Urinary bladder (tissue), 4 donors: ENCODE measurements around the gene EIF1B. TPM values are rescaled to one million over a fixed set of nuclear protein-coding genes. Genes with fewer than 3 reads are reported as not detected.

ENCODE experiments used
- DNase-seq: peaks from one replicate; pipeline ENCODE4 v3.0.0-alpha.2; 2015; ENCODE audit errors: extremely low spot score
- H3K27ac ChIP-seq: one replicate; pipeline ENCODE4 v1.5.1; 2013; ENCODE audit warnings: low read depth, mild to moderate bottlenecking, moderate library complexity
- H3K36me3 ChIP-seq: one replicate; pipeline ENCODE4 v1.6.1; 2013; ENCODE audit warnings: mild to moderate bottlenecking, moderate library complexity; ENCODE audit not compliant: insufficient read depth
- H3K4me1 ChIP-seq: one replicate; pipeline ENCODE4 v1.6.1; 2013; ENCODE audit warnings: mild to moderate bottlenecking, moderate library complexity; ENCODE audit not compliant: insufficient read depth
- H3K4me3 ChIP-seq: one replicate; pipeline ENCODE4 v1.5.1; 2013; ENCODE audit warnings: low read depth, low read length
- WGBS: extraction: QIAGEN DNeasy Blood & Tissue Kit; methylation state at CpG from one replicate; pipeline ENCODE4 v1.1.7; 2013; 5-methylcytosine and 5-hydroxymethylcytosine counted together
- polyA plus RNA-seq: library from polyadenylated mRNA; stranded (reverse); fragments of 200-250 nt; gene quantifications from one replicate; pipeline ENCODE4 v1.2.3, GENCODE V29; 2013
- total RNA-seq: library from RNA; depleted of rRNA; stranded (reverse); fragments of >200 nt; gene quantifications from one replicate; pipeline ENCODE4 v1.2.3, GENCODE V29; 2014
- donor health status: healthy with polysubstance abuse.
- donor health status: healthy.

The EIF1B gene
- total and polyA plus RNA-seq, 2 donors: 31.9 to 95.8 TPM

DNA sequence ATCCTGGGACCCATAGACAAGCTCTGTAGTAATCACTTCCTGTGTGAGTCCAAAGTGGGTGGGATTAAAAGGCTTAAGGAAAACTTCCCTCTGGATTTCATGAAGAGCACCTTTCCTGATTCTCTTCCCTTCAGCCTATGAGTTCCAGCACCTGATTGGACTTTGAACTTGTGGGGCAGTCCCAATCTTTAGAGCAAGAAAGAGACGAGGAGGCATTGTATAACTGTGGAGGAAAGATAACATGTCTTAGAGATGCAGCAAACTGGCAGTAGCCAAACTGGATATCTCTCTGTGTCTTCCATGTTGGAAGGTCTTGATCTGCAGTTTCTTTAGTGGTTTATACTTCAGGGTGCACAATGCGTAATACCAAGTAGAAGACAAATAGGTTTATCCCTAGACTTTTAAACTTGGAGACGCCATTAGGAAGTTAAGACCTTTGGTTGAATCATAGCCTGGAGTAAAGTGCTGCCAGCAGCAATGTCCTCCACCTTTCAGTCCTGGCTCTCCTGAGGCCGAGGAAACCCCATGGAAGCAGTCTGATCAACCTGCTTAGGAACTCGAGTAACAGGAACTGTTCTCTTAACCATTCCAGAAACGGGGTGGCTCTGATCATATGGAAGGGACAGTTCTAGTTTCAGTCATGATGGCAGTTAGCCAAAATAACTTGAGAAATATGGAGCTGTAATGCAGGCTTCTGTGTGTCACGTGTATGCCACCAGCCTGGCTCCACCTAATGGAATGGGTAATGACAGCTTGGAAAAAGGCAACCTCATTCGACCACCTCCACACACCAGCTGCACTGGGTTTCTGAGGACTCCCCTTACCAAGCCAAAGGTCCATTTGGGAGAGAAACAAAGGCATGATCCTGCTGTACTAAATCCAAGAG, 4.7 kb downstream of the EIF1B start:
- H3K4me1 ChIP-seq: no peaks in the 10 kb centered on the region
- no peak overlapping the region for H3K4me3 ChIP-seq
- no peak for DNase-seq
- WGBS: 71% methylated on average over 8 of the region's 8 CpGs
- peaks cover 2% of the 10 kb centered on the region for H3K36me3 ChIP-seq
- H3K27ac ChIP-seq: no peak overlapping the region

GRCh38 chr3:40317061-40317855, 7.8 kb downstream of the EIF1B start:
- Histone ChIP-seq H3K4me1 (no peaks in the 10 kb centered on the region), H3K4me3 (no peak overlapping the region), H3K36me3 (peaks cover 2% of the 10 kb centered on the region), H3K27ac (no peak overlapping the region)
- 21% methylated on average over 6 of the region's 6 CpGs for WGBS
- no peak for DNase-seq

DNA sequence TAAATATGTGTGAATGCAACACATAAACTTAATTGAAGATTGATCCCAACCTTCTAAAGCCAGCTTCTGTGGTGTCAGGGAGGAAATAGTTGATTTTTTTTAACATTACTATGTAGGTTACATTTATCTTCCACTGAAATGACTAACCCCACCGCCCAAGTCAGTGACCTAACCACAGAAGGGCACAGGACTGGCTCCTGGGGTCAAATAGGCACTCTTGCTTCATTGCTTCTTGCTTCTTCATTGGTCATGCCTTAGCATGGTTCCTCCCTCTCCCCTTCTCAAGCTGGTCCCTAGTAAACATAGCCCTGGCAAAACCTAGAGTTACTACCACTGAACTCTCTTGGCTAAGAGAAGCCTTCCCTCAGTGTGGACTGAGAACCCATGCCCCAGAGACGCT, 12.3 kb downstream of the EIF1B start:
- Histone ChIP-seq H3K4me3 (no peak overlapping the region), H3K4me1 (no peaks in the 10 kb centered on the region), H3K36me3 (no peaks in the 10 kb centered on the region), H3K27ac (no peak overlapping the region)
- DNase-seq: no peak
- 87% methylated on average over 2 of the region's 2 CpGs for WGBS

DNA sequence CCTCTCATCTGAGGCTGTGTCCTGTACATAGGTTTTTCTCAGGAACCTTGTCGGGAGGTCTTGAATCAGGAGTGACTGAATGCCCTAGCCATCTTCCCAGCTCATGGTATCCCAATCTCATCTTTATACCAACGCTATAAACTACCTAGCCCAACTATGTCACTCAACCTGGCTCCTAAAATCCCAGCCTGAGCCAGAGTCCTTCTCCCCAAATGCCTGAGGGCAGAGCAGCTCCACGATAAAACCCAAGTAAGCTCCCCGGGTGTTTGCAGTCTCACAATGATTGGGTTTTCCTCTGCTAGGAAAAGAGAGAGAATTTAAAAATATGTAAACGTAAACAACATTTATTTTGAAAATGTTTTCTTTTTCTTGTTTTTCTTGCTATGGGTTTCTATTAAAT, 14.4 kb downstream of the EIF1B start:
- WGBS: 64% methylated on average over 5 of the region's 5 CpGs
- Histone ChIP-seq H3K4me1 (no peaks in the 10 kb centered on the region), H3K27ac (no peak overlapping the region), H3K4me3 (no peak overlapping the region), H3K36me3 (no peaks in the 10 kb centered on the region)
- DNase-seq: no peak

GRCh38 chr3:40324621-40325020, 15.1 kb downstream of the EIF1B start:
- no peak overlapping the region for H3K4me3 ChIP-seq
- no peaks in the 10 kb centered on the region for H3K36me3 ChIP-seq
- no peaks in the 10 kb centered on the region for H3K4me1 ChIP-seq
- DNase-seq: no peak
- WGBS: 77% methylated on average over 4 of the region's 4 CpGs
- H3K27ac ChIP-seq: no peak overlapping the region

GRCh38 chr3:40325465-40325864, 16.0 kb downstream of the EIF1B start:
- H3K27ac ChIP-seq: no peak overlapping the region
- no peaks in the 10 kb centered on the region for H3K36me3 ChIP-seq
- H3K4me1 ChIP-seq: no peaks in the 10 kb centered on the region
- H3K4me3 ChIP-seq: no peak overlapping the region
- no peak for DNase-seq

DNA sequence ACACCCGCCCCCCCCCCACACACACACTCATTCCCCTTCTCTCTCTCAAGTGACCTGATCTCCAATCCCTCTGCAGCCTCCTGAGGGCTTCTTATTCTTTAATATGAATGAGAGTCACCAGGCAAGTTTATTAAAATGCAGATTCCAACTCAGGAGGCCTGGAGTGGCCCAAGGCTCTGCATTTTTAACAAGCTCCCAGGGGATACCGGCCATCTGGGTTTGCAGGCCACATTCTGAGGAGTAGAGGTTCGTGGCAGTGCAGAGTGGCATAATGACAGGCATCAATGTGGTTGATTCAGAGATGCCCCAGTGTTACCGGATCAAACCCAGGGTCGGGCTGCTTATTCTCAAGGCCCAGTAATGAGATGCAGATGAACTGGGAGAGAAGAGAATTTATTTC, 18.9 kb downstream of the EIF1B start:
- Histone ChIP-seq H3K4me1 (no peaks in the 10 kb centered on the region), H3K36me3 (no peaks in the 10 kb centered on the region), H3K4me3 (no peak overlapping the region), H3K27ac (no peak overlapping the region)
- no peak for DNase-seq
- 59% methylated on average over 5 of the region's 5 CpGs for WGBS

DNA sequence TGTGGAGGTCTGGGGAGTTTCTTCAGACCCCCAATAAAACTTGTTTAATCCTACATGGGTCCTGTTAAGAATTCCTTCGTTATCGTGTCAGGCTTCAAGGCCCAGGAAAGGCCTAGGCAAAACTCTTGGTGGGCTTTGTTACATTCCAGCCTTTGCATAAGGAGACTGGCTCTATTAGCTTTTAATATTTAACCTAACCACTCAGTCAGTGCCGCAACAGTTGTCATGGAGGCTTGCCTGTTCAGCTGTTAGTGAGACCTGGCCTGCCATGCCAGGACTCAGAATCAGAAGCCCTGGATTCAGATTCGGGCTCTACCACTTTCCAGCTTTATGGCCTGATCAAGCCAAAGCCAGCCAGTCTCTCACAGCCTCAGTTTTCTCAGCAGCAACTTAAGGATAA, 19.6 kb downstream of the EIF1B start:
- H3K27ac ChIP-seq: no peak overlapping the region
- H3K4me1 ChIP-seq: no peaks in the 10 kb centered on the region
- no peak overlapping the region for H3K4me3 ChIP-seq
- no peaks in the 10 kb centered on the region for H3K36me3 ChIP-seq
- DNase-seq: no peak
- WGBS: 63% methylated on average over 4 of the region's 4 CpGs

DNA sequence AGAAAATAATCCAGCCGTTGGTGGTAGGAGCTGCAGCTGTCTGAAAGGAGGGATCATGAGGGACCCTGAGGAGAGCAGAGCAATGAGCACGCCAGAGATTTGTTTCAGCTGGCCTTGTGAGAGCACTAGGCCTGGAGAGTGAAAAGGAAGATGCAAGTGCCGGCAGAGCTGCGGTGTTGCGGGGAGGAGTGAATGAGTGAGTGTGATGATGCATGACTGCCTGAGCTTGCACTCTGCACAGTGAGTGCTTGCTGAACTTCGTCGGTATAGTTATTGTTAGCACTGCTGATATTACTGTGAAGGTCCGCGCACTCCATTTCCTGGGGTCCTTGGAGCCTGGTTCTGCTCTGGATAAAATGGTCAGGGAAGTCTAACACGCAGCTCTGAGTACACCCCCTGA, 23.2 kb downstream of the EIF1B start:
- 79% methylated on average over 10 of the region's 10 CpGs for WGBS
- no peaks in the 10 kb centered on the region for H3K36me3 ChIP-seq
- no peaks in the 10 kb centered on the region for H3K4me1 ChIP-seq
- H3K4me3 ChIP-seq: no peak overlapping the region
- DNase-seq: no peak
- H3K27ac ChIP-seq: no peak overlapping the region

- 90% methylated on average over 4 of the region's 4 CpGs for WGBS
Observed at GRCh38 chr3:40333416-40333815, 23.9 kb downstream of the EIF1B start.

GRCh38 chr3:40333852-40334251, 24.3 kb downstream of the EIF1B start:
- Histone ChIP-seq H3K36me3 (no peaks in the 10 kb centered on the region), H3K27ac (no peak overlapping the region), H3K4me3 (no peak overlapping the region), H3K4me1 (no peaks in the 10 kb centered on the region)
- no peak for DNase-seq
- WGBS: 86% methylated on average over 4 of the region's 4 CpGs

More at GRCh38 chr3:40333416-40333815, 23.9 kb downstream of the EIF1B start:
- H3K27ac ChIP-seq: no peak overlapping the region
- no peak for DNase-seq
- no peaks in the 10 kb centered on the region for H3K4me1 ChIP-seq
- H3K4me3 ChIP-seq: no peak overlapping the region
- no peaks in the 10 kb centered on the region for H3K36me3 ChIP-seq

- 77% methylated on average over 1 of the region's 1 CpG for WGBS
- Histone ChIP-seq H3K36me3 (no peaks in the 10 kb centered on the region), H3K27ac (no peak overlapping the region), H3K4me1 (no peaks in the 10 kb centered on the region), H3K4me3 (no peak overlapping the region)
- DNase-seq: no peak
Observed at GRCh38 chr3:40336101-40336500, 26.6 kb downstream of the EIF1B start.

DNA sequence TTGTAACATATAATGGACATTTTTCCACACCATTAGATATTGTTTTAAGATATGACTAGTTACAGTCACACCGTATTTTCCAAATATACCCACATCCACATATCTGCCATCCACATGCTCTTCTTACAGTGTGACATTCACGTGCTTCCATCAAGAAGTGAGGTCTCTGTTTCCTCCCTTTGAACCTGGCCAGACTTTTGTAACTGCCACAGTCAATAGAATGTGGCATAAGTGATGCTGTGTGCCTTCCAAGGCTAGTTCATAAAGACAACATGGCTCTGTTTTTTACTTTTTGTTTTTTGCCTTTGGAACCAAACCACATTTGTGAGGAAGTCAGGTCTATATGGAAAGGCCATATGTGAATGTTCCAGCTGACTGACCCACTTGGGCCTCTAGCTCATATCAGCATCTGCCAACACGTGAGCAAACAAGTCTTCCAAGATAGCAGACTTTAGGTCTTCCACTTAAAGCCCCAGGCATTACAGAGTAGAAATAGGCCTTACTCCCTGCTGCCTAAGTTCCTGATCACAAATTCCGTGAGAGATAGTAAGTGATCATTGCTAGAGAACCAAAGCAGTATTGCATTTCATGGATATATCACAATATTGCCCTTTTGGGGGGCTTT, 27.1 kb downstream of the EIF1B start:
- Histone ChIP-seq H3K36me3 (no peaks in the 10 kb centered on the region), H3K27ac (no peak overlapping the region), H3K4me1 (no peaks in the 10 kb centered on the region), H3K4me3 (no peak overlapping the region)
- WGBS: 70% methylated on average over 4 of the region's 4 CpGs
- no peak for DNase-seq
